ENCODE results near the gene GH1.
"Not testable (repeated sequence)": the region's sequence is repeated elsewhere in the genome, so short reads cannot be mapped to it uniquely, and the experiment has no call there.

GH1 gene

DNA sequence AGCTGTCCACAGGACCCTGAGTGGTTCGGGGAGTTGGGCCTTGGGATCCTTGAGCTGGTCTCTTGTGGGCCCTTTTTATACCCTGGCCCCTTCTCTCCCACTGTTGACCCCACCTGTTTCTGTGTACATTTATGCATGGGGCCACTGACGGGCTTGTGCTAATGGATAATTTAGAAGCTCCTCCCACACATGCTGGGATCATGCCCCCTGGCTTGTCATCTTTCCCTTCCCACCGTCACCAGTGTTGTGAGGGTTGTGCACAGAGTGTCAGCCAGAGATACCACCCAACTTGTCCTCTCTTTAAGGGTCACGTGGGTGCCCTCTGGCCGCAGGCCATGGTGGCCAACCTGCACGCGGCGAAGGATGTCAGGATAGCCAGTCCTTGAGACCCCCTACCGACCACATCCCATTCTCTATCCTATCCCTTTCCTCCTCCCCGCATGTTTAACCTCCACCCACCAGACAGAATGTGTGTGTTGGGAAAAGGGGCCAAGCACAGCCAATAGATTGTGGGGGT, at the start of gene GH1:
TSS of gene GH1 (minus strand) at position 51 of the 517 bp plus-strand sequence. CDS start 63 bp downstream, outside the sequence.
- not testable (repeated sequence) for DNase-seq (ENCODE audit: low spot score)

- DNase-seq (ENCODE audit: low spot score), result no peak
Observed at GRCh38 chr17:63967953-63968352, 49.3 kb upstream of the GH1 start.

- no peak for DNase-seq (ENCODE audit: low spot score)
Observed at GRCh38 chr17:63966646-63967264, 48.1 kb upstream of the GH1 start.

DNA sequence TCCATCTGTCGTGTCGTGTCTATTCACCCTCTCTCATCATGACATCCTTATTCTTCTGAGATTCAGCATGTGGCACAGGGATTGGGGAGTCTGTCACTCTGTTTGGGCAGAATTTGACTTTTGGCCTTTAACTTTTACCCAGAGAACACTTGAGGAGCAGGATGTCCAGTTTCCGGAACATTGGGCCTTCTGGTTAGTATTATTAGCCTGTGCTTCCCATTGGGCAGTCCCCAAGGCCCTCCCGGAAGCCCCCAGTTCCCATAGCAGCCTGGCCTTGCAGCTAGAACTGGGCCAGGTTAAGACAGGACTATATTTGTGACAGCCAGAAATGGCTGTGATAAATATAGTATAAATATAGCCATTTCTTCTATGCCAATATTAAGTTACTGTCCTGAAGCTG, 44.5 kb upstream of the GH1 start:
- no peak for DNase-seq (ENCODE audit: low spot score)

- DNase-seq (ENCODE audit: low spot score), result no peak
Observed at GRCh38 chr17:63962298-63962744, 43.7 kb upstream of the GH1 start.

GRCh38 chr17:63961355-63962212, 42.9 kb upstream of the GH1 start:
- DNase-seq (ENCODE audit: low spot score), result peak; percentile 72

DNA sequence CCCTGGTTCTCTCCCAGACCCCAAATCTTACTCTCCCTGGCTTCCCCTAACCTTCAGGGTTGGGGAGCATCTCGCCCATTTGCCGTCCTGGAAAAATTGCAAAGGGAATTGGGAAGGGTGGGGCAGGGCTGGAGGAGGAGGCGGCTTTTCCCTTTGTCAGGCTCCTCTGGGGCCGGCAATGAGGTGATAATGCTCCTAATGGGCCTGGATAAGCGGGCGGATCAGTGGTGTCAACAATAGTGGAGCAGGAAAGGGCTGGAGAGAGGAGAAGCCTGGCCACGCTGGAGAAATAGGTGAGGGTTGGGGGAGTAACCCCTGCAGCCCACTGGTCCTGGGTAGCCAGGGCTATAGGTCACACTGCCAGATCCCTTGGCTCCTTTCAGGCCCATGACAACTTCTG, 41.8 kb upstream of the GH1 start:
- no peak for DNase-seq (ENCODE audit: low spot score)

GRCh38 chr17:63960006-63960405, 41.4 kb upstream of the GH1 start:
- DNase-seq (ENCODE audit: low spot score), result no peak

DNA sequence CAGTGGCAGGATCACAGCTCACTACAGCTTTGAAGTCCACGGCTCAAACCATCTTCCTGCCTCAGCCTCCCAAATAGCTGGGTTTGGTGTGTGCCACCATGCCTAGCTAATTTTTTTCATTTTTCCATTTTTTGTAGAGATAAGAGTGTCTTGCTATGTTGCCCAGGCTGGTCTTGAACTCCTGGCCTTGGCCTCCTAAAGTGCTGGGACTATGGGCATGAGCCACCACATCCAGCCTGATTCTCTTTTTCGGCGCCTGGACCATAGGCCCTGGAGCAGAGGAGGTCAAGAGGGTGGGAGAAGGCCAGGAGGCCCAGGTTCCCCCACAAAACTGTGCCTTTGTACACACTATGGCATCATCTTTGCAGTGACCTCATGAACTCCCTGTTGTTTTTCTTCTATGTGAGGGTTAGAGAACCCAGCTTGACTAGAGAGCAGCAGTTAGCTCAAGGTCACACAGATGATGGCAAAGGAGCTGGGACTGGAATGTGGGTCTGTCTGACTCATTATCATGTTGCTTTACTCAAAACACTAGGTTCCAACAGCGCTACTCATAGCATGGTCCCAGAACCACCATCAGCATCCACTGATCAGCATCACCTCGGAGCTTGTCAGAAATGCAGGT, 37.8 kb upstream of the GH1 start:
- peak; percentile 80 for DNase-seq (ENCODE audit: low spot score)

DNA sequence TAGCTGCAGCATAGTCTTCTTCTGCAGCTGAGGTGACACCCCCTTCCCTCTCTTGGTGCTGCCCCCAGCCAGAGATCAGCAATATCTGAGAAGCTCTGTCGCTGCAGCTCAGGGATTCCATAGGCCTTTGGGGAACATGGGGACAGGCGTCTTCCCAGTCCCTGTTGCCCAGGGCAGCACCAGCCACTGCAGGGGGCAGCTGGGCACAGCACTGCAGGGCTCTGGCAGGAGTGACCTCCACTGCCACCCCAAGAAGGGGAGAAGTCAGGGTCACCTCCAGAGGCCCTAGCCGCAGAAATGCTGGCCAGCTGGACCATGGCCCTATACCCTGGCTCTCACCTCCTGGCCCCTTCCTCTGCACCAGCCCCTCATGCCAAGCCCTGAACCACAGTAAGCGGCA, 37.2 kb upstream of the GH1 start:
- DNase-seq (ENCODE audit: low spot score), result no peak

DNA sequence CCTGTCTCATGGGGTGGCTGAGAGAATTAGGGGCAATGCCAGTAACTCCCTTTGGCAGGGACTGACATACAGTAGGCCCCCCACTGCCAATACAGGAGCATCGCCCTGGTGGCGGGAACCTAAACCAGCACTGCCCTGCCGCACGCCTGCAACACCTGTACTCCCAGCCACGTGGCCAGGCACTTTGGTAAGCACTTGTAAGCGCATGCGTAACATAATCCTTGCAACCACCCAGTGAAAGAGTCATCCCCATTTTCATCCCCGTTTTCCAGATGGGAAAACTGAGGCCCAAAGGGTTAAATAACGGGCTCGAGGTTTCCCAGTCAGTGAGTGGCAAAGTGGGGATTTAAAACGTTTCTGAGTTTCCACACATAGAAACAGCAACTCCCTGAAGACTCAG, 36.6 kb upstream of the GH1 start:
- no peak for DNase-seq (ENCODE audit: low spot score)

- no peak for DNase-seq (ENCODE audit: low spot score)
Observed at GRCh38 chr17:63954402-63955063, 35.9 kb upstream of the GH1 start.

GRCh38 chr17:63950940-63951907, 32.6 kb upstream of the GH1 start:
- no peak for DNase-seq (ENCODE audit: low spot score)

DNA sequence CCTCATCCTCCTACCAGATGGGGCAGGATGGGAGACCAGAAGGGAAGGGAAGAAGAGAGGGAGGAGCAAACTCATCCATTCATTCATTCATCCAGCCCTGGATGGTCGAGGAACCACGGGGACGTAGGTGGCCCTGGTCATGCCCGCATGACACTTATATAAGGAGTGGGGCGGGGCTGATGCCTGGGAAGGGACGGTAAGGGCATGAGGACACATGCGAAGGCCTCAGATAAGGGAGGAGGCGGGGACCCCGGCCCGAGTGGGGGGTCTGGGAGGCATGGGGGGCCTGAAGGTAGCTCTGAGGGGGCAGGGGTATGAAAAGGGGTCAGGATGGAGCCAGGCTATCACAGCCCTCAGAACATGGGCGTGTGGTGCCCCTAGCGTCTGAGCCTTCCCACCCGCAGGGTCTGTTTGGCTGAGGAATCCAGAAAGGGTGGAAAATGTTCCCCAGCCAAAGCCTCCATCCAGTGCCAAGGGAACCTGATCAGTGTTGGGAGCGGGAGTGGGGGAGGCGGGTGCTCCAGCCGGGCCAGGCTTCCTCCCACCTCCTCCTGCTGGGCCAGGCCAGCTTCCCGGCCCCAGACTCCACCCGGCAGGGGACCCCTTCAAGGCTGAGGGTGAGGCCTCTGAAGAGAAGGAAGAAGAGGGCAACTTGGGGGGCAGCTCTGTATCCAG, 31.1 kb upstream of the GH1 start:
- no peak for DNase-seq (ENCODE audit: low spot score)

DNA sequence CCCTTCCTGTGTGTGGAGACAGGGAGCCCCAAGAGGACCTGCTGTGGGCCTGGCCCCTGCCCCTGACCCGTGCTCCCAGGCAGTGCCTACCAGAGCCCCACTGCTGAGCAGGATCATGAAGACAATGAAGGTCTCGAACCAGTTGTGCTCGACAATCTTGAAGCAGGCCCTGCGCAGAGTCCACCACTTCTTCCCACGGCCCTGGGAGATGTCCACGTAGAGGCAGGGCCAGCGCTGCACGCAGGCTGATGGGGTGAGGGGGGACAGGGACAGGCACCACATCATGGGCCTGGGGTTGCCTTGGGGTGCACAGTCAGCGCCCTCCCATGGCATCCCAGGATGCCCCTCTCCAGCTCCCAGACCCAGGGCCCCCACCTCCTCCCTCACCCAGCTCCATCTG, 29.9 kb upstream of the GH1 start:
- no peak for DNase-seq (ENCODE audit: low spot score)

- DNase-seq (ENCODE audit: low spot score), result no peak
Observed at GRCh38 chr17:63947711-63948330, 29.2 kb upstream of the GH1 start.

DNA sequence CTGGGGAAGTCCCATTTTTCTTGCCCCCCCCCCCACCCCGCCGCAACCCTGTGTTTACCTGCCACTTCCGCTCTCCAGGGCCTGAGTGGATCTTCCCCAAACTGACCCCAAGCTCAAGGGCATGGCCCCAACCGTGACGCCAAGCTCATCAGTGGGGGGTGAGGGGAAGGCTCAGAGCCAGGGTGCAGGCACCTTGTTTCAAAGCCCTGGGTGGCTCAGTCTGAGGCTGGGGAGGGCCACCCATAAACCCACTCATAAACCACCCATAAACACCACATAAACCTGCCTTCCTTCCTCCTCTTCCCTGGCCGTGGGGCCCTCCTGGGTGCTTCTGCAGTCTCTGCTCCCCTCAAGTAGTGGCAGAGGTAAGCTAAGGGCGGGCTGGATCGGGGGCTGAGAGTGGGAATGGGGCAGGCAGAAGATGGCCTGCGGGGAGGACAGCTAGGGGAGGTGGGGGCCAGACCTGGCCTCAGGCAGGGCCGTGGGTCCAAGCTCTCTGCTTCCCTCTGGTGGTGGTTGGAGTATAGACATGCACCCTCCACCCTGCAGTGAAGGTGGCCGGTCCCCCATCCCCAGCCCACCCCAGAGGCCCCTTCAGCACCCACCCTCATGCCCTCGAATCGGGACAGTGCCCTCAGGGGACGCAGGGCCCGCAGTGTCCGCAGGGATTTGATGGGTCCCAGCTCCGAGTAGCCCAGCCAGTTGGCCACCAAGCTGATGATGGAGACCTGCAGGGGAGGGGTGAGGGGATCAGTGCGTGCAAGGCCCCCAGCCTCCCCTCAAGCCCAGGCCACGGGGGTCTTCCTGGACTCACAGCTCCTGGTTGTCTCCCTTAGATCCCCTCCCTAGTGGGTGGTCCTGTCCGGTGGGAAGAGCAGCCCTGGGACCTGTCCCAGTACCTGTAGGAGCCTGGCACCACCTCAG, 28.1 kb upstream of the GH1 start:
- peak; percentile 84 for DNase-seq (ENCODE audit: low spot score)

DNA sequence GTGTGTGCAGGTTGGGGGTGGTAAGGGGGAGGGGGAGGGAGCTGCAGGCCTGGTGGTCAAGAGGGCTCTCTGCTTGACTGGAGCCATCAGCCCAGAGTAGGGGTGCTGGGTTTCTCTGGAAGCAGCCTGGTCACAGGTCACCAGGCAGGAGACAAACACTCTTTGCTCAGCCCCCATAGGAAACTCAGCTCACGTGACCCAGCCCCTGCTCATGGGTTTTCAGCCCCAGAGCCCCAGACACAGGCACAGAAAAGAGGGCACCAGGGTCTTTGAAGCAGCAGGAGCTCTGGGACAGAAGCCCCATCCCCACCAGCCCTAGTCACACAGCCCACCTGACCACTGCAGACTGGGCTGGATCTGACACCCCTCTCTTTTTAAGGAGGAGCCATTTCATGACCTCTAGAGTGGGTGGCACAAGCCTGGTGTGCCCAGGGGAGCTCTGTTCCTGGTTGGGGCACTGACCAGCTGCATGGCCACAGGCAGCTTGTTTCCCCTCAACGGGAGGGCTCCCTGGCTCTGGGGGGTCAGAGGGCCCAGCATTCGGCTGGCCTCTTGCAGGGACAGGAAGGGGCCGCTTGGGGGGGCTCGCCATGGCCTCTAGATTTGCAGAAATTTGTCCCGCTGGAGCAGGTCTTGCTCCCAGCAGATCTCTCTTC, 27.3 kb upstream of the GH1 start:
- no peak for DNase-seq (ENCODE audit: low spot score)

Measured in AG08396 (cell line).